Parietal lobe (tissue), 2 donors: Measurements from ENCODE around the gene LY6G5B. TPM values are rescaled to one million over a fixed set of nuclear protein-coding genes. Genes with fewer than 3 reads are reported as not detected.
A peak's percentile ranks its signal among the peaks of the same experiment; 100 is the strongest.

ENCODE experiments used
- small RNA-seq: library from RNA; depleted of rRNA; stranded (forward); fragments of <200 nt; gene quantifications from one replicate; pipeline ENCODE3, GENCODE V24; 2014; ENCODE audit warnings: low replicate concordance
- total RNA-seq: library from RNA; depleted of rRNA; stranded (reverse); fragments of >200 nt; gene quantifications from one replicate; pipeline ENCODE4 v1.2.3, GENCODE V29; 2014

Gene LY6G5B
- total RNA-seq, 1 donor from 2014 or later, result 13.5 TPM

Small RNA genes lying within 50 kb of the gene (small RNA-seq; reads per million reads assigned to genes)
- gene LY6G6D (not detected), gene MIR4646 (not detected), gene MIR6832 (not detected), gene RF00019 (not detected), gene SNORA38 (4.6 reads per million, percentile 86 among the genes with 10 or more reads in this experiment)

Other genes starting within 250 kb of the LY6G5B start
- 0.31 TPM for gene MICB, start 171.8 kb upstream of the LY6G5B start, total RNA-seq
- not detected for gene MCCD1, start 141.0 kb upstream of the LY6G5B start, total RNA-seq
- 296 TPM for gene DDX39B, start 128.0 kb upstream of the LY6G5B start, total RNA-seq
- 58.8 TPM for gene ATP6V1G2, start 123.4 kb upstream of the LY6G5B start, total RNA-seq
- 15.3 TPM for gene NFKBIL1, start 122.4 kb upstream of the LY6G5B start, total RNA-seq
- gene LTA, start 97.7 kb upstream of the LY6G5B start, total RNA-seq, result not detected
- gene TNF, start 94.4 kb upstream of the LY6G5B start, total RNA-seq, result not detected
- gene LTB, start 87.6 kb upstream of the LY6G5B start, total RNA-seq, result not detected
- gene LST1, start 83.7 kb upstream of the LY6G5B start, total RNA-seq, result not detected
- not detected for gene NCR3, start 77.0 kb upstream of the LY6G5B start, total RNA-seq
- gene AIF1, start 54.7 kb upstream of the LY6G5B start, total RNA-seq, result 3.4 TPM
- 94.8 TPM for gene PRRC2A, start 49.3 kb upstream of the LY6G5B start, total RNA-seq
- 177 TPM for gene BAG6, start 17.3 kb upstream of the LY6G5B start, total RNA-seq
- 2.2 TPM for gene APOM, start 14.1 kb upstream of the LY6G5B start, total RNA-seq
- 17.2 TPM for gene C6orf47, start 9.2 kb upstream of the LY6G5B start, total RNA-seq
- 11.3 TPM for gene GPANK1, start 5.0 kb upstream of the LY6G5B start, total RNA-seq
- gene CSNK2B, start 3.9 kb upstream of the LY6G5B start, total RNA-seq, result 83.6 TPM
- 5.6 TPM for gene LY6G5C, start 11.1 kb downstream of the LY6G5B start, total RNA-seq
- 67.9 TPM for gene ABHD16A, start 33.3 kb downstream of the LY6G5B start, total RNA-seq
- gene LY6G6F, start 36.9 kb downstream of the LY6G5B start, total RNA-seq, result not detected
- gene LY6G6D, start 45.4 kb downstream of the LY6G5B start, total RNA-seq, result not detected
- not detected for gene LY6G6C, start 51.8 kb downstream of the LY6G5B start, total RNA-seq
- gene MPIG6B, start 53.4 kb downstream of the LY6G5B start, total RNA-seq, result not detected
- gene DDAH2, start 59.3 kb downstream of the LY6G5B start, total RNA-seq, result 126 TPM
- gene CLIC1, start 66.6 kb downstream of the LY6G5B start, total RNA-seq, result 20.0 TPM
- 14.1 TPM for gene MSH5, start 70.0 kb downstream of the LY6G5B start, total RNA-seq
- gene SAPCD1, start 92.7 kb downstream of the LY6G5B start, total RNA-seq, result 1.3 TPM
- gene VWA7, start 107.4 kb downstream of the LY6G5B start, total RNA-seq, result 0.31 TPM
- 57.9 TPM for gene VARS1, start 125.8 kb downstream of the LY6G5B start, total RNA-seq
- gene LSM2, start 137.0 kb downstream of the LY6G5B start, total RNA-seq, result 15.3 TPM
- 3.1 TPM for gene HSPA1L, start 145.3 kb downstream of the LY6G5B start, total RNA-seq
- 170 TPM for gene HSPA1A, start 145.6 kb downstream of the LY6G5B start, total RNA-seq
- 217 TPM for gene HSPA1B, start 157.8 kb downstream of the LY6G5B start, total RNA-seq
- gene NEU1, start 192.8 kb downstream of the LY6G5B start, total RNA-seq, result 17.5 TPM
- gene SLC44A4, start 209.0 kb downstream of the LY6G5B start, total RNA-seq, result not detected
- 114 TPM for gene EHMT2, start 227.7 kb downstream of the LY6G5B start, total RNA-seq
- 31.0 TPM for gene ZBTB12, start 232.1 kb downstream of the LY6G5B start, total RNA-seq